HL-60 (cell line): ENCODE data around the gene DISP1.

ENCODE experiments used
- DNase-seq, 2 experiments: peaks; one replicate each; pipeline ENCODE4 v3.0.0-alpha.2; 2010 to 2020; ENCODE audit warnings: low read depth in 1 of 2, low spot score in 1 of 2
- H3K27ac ChIP-seq: fragments of 250-450 bp; sonication (Bioruptor Pico); replicated peaks from 2 replicates; pipeline ENCODE4 v1.5.1; 2020; ENCODE audit warnings: mild to moderate bottlenecking, moderate library complexity
- H3K27me3 ChIP-seq: fragments of 250-450 bp; sonication (Bioruptor Pico); 2 replicates; pipeline ENCODE4 v1.5.1; 2021; ENCODE audit warnings: mild to moderate bottlenecking, moderate library complexity; ENCODE audit not compliant: insufficient read depth, poor library complexity, severe bottlenecking
- H3K4me3 ChIP-seq: replicated peaks from 2 replicates; pipeline ENCODE4 v1.5.1; 2011; ENCODE audit warnings: mild to moderate bottlenecking, control low read depth, low read length; ENCODE audit not compliant: insufficient read depth
- CTCF ChIP-seq: IDR thresholded peaks from one replicate; pipeline ENCODE4 v1.5.1; 2011; ENCODE audit warnings: low read length, control low read depth, inconsistent platforms; ENCODE audit not compliant: insufficient read depth
- GABPA ChIP-seq: IDR thresholded peaks from 2 replicates; pipeline ENCODE4 v1.6.1; 2012; ENCODE audit warnings: low read depth
- POLR2AphosphoS5 ChIP-seq: IDR thresholded peaks from 2 replicates; pipeline ENCODE4 v1.6.1; 2012; ENCODE audit warnings: low read depth
- REST ChIP-seq: IDR thresholded peaks from 2 replicates; pipeline ENCODE4 v1.6.1; 2012; ENCODE audit warnings: low read depth; ENCODE audit not compliant: insufficient replicate concordance
- SPI1 ChIP-seq: IDR thresholded peaks from 2 replicates; pipeline ENCODE4 v1.6.1; 2012; ENCODE audit warnings: low read depth, mild to moderate bottlenecking, borderline replicate concordance
- long read RNA-seq: library from polyadenylated mRNA; unstranded; transcript quantifications from one replicate; pipeline ENCODE4 v2.0.0, GENCODE V29; 2020

Gene DISP1
- long read RNA-seq, partial matches to known transcripts = 0 of 6 reads
- long read RNA-seq, other reads (novel, unspliced or antisense) = 6 of 6 reads

GRCh38 chr1:222814536-222815439 lies at the start of gene DISP1:
DISP1 (plus strand) TSS chr1:222815039; CDS start chr1:222942824, 127,785 bp downstream.
- Histone ChIP-seq H3K4me3 (peak within 1 kb of the TSS; percentile 80), H3K27ac (peak within 1 kb of the TSS; percentile 54), H3K27me3 (no peaks in the 10 kb centered on the region)
- no peak for TF ChIP-seq CTCF
- no peak for TF ChIP-seq SPI1
- TF ChIP-seq POLR2AphosphoS5 = 0 out of 2 replicates have a peak, but pooled peaks have one; percentile 30
- peak; percentile 83 for TF ChIP-seq GABPA
- no peak for TF ChIP-seq REST
- DNase-seq = peak; percentile 51 to 68

GRCh38 chr1:222767152-222767571 lies 47.7 kb upstream of the DISP1 start:
- Histone ChIP-seq H3K4me3 (no peak overlapping the region), H3K27ac (no peak overlapping the region), H3K27me3 (no peaks in the 10 kb centered on the region)
- DNase-seq = no peak
- TF ChIP-seq REST (no peak), SPI1 (no peak), POLR2AphosphoS5 (no peak), GABPA (no peak)

- no peak for DNase-seq
- no peak overlapping the region for H3K4me3 ChIP-seq
- no peaks in the 10 kb centered on the region for H3K27me3 ChIP-seq
- H3K27ac ChIP-seq = no peak overlapping the region
- TF ChIP-seq POLR2AphosphoS5 (no peak), REST (no peak), GABPA (no peak), CTCF (no peak), SPI1 (no peak)
Observed at GRCh38 chr1:222768592-222768991, 46.2 kb upstream of the DISP1 start.
